ENCODE measurements around the gene S100A12.

S100A12 gene

GRCh38 chr1:153404768-153405167 lies 29.3 kb upstream of the S100A12 start:
- peak; percentile 60 for TF ChIP-seq CTCF (conservative IDR thresholded peaks at IDR 0.05)

GRCh38 chr1:153404086-153404635 lies 28.7 kb upstream of the S100A12 start:
- no peak overlapping the region for H3K27ac ChIP-seq
- TF ChIP-seq CTCF (conservative IDR thresholded peaks at IDR 0.05), result no peak

More at GRCh38 chr1:153404768-153405167, 29.3 kb upstream of the S100A12 start:
- no peak overlapping the region for H3K27ac ChIP-seq

- no peak for TF ChIP-seq CTCF (conservative IDR thresholded peaks at IDR 0.05)
These were observed 28.1 kb upstream of the S100A12 start for GRCh38 chr1:153403421-153404085.

GRCh38 chr1:153402226-153402625 lies 26.8 kb upstream of the S100A12 start:
- TF ChIP-seq CTCF (conservative IDR thresholded peaks at IDR 0.05), result no peak
- no peak overlapping the region for H3K27ac ChIP-seq

More at GRCh38 chr1:153403421-153404085, 28.1 kb upstream of the S100A12 start:
- no peak overlapping the region for H3K27ac ChIP-seq

- TF ChIP-seq CTCF (conservative IDR thresholded peaks at IDR 0.05), result no peak
These were observed 26.0 kb upstream of the S100A12 start for GRCh38 chr1:153401461-153401860.

GRCh38 chr1:153400244-153400643 lies 24.8 kb upstream of the S100A12 start:
- H3K27ac ChIP-seq, result no peak overlapping the region
- no peak for TF ChIP-seq CTCF (conservative IDR thresholded peaks at IDR 0.05)

More at GRCh38 chr1:153401461-153401860, 26.0 kb upstream of the S100A12 start:
- H3K27ac ChIP-seq, result no peak overlapping the region

GRCh38 chr1:153399401-153400055 lies 24.1 kb upstream of the S100A12 start:
- H3K27ac ChIP-seq, result no peak overlapping the region
- no peak for TF ChIP-seq CTCF (conservative IDR thresholded peaks at IDR 0.05)

Measured in VCaP (cell line).